Vagina (tissue), 2 donors: ENCODE results near the gene SYNE1.

Experiments used
- POLR2A ChIP-seq, 2 donors: fragments of 450-650 bp; IDR thresholded peaks; one replicate each; pipeline ENCODE4 v1.6.1; 2017; ENCODE audit warnings: antibody characterized with exemption in 2 of 2, mild to moderate bottlenecking in 2 of 2, moderate library complexity in 2 of 2
- POLR2AphosphoS5 ChIP-seq, 2 donors: sonication (generic); formaldehyde crosslinking; IDR thresholded peaks; one replicate each; pipeline ENCODE4 v1.9.0; 2017; ENCODE audit warnings: antibody characterized with exemption in 2 of 2, mild to moderate bottlenecking in 2 of 2, low read depth in 1 of 2; ENCODE audit not compliant: insufficient read depth in 1 of 2
- TF ChIP-seq, protein P1 (sequence below), 3 experiments: fragments of 450-650 bp in 2 of 3; fragments of 200-600 bp in 1 of 3; sonication (generic) in 1 of 3; IDR thresholded peaks; one replicate each; pipeline ENCODE4 v1.5.1; 2017 to 2019; ENCODE audit warnings: antibody characterized with exemption in 3 of 3, mild to moderate bottlenecking in 2 of 3, moderate library complexity in 2 of 3

GRCh38 chr6:152143359-152143758 lies 493.8 kb downstream of the SYNE1 start:
- TF ChIP-seq POLR2A (IDR thresholded peaks at IDR 0.05) (no peak), POLR2AphosphoS5 (IDR thresholded peaks at IDR 0.05; ENCODE audit: insufficient read depth in 1 of 2, low read depth in 1 of 2) (no peak)
- TF ChIP-seq, protein P1, sequence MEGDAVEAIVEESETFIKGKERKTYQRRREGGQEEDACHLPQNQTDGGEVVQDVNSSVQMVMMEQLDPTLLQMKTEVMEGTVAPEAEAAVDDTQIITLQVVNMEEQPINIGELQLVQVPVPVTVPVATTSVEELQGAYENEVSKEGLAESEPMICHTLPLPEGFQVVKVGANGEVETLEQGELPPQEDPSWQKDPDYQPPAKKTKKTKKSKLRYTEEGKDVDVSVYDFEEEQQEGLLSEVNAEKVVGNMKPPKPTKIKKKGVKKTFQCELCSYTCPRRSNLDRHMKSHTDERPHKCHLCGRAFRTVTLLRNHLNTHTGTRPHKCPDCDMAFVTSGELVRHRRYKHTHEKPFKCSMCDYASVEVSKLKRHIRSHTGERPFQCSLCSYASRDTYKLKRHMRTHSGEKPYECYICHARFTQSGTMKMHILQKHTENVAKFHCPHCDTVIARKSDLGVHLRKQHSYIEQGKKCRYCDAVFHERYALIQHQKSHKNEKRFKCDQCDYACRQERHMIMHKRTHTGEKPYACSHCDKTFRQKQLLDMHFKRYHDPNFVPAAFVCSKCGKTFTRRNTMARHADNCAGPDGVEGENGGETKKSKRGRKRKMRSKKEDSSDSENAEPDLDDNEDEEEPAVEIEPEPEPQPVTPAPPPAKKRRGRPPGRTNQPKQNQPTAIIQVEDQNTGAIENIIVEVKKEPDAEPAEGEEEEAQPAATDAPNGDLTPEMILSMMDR (IDR thresholded peaks at IDR 0.05): no peak
